GM20431 (cell line): Measurements from ENCODE around the gene PYCR2.

ENCODE experiments used
- in situ Hi-C: fragments of 300-500 bp; cut with MseI, MboI; formaldehyde crosslinking; loops from one replicate; pipeline ENCODE4 v1.15.0; 2020; ENCODE audit warnings: low sequenced_read_pairs; ENCODE audit not compliant: unreplicated experiment

Gene PYCR2

GRCh38 chr1:225926551-225927113 is 2.6 kb upstream of the PYCR2 start:
- in situ Hi-C loops, result no loop called here

DNA sequence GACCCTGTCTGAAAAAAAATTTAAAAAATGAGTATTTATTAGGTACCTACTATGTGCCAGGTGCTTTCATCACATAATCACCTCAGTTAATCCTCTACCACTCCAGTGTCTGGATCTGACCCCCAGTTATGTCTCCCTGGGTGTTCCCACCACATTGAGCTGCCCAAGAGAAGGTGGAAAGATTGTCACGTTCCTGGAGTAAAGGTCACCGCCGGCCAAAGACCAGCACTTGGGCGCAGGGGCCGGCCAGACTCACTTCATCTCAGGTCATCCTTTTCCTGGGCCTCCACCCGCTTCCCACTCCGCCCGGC is 714 bp downstream of the PYCR2 start:
- in situ Hi-C loops, result no loop called here

DNA sequence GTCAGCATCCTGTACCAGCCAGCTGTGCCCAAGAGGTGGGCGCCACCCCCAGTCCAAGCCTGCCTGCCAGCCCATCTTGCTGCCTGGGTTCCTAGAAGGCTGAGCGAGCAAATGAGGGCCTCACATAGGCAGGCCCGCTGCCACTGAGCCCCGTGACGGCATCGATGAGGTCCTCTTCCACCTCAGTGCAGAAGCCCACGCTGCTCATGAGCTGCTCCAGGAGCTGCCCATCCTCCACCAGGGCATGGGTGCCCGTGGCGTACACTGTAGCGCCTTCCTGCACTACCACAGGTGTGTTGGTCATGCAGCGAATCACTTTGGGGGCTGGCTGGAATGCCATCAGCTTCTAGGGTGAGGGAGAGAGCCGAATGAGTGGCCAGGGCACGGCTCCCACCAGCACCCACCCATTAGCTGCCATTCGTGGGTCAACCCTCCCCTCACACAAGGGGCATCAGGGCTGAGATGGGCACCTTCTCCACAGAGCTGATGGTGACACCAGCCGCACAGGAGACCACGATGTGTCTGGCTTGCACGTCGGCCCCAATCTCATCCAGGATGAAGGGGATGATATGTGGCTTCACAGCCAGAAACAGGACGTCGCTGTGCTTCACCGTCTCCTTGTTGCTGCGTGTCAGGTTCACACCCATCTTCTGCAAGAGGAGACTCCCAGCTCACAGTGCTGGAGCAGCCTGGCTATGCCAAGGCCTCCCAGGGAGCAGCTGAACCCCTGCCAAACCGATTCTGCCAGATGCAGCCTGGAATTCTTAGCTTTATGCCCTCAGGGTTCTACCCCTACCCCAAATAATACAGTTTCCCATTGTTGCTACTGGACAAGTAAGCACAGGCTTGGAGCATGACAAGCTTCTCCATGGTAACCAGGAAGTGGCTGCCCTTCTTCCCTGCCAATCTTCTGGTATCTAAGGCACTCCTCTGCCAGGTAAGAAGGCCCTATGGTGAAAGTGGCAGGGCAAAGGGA is 2.0 kb downstream of the PYCR2 start:
- in situ Hi-C loops, result no loop called here

- in situ Hi-C loops, result no loop called here
Observed at GRCh38 chr1:225919906-225920305, 4.1 kb downstream of the PYCR2 start.

- in situ Hi-C loops, result no loop called here
Observed at GRCh38 chr1:225918280-225918679, 5.8 kb downstream of the PYCR2 start.

- in situ Hi-C loops, result no loop called here
Observed at GRCh38 chr1:225917536-225917935, 6.5 kb downstream of the PYCR2 start.

DNA sequence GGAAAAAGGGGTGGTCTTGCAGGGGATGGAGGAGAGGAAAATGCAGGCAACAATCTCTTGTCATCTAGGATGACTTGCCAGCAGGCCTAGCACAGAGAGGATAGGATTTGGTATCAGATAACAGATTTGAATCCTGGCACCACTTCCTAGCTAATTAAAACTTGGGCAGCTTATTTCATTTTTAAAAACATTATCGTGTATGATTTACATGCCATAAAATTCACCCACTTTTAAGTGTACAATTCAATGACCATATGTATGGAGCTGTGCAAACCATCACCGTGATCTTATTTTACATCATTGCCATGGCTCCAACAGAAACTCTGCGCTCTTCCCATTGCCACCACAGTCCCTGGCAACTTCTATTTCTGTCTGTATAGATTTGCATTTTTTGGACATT is 6.9 kb downstream of the PYCR2 start:
- in situ Hi-C loops, result no loop called here

GRCh38 chr1:225915538-225915991 is 8.5 kb downstream of the PYCR2 start:
- in situ Hi-C loops, result no loop called here

DNA sequence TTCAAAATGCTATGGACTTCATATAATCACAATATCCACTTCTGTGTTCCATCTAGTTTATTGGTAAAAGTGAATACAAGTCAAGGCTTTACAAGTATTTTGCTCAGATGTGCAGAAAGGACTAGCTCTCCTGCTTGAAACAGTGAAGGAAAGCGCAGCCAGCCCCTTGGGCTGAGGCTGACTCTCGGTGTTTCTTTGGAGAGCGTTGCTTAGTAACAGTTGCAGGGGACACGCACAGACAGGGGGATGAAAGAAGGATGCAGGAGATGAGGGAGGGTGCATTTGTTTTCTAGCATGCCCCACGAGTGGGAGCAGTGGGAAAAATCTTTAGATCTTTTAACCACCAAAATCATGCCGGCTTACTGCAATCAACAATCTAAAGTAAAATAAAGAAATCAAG is 9.1 kb downstream of the PYCR2 start:
- in situ Hi-C loops, result no loop called here

- in situ Hi-C loops, result no loop called here
Observed at GRCh38 chr1:225914391-225914790, 9.7 kb downstream of the PYCR2 start.

DNA sequence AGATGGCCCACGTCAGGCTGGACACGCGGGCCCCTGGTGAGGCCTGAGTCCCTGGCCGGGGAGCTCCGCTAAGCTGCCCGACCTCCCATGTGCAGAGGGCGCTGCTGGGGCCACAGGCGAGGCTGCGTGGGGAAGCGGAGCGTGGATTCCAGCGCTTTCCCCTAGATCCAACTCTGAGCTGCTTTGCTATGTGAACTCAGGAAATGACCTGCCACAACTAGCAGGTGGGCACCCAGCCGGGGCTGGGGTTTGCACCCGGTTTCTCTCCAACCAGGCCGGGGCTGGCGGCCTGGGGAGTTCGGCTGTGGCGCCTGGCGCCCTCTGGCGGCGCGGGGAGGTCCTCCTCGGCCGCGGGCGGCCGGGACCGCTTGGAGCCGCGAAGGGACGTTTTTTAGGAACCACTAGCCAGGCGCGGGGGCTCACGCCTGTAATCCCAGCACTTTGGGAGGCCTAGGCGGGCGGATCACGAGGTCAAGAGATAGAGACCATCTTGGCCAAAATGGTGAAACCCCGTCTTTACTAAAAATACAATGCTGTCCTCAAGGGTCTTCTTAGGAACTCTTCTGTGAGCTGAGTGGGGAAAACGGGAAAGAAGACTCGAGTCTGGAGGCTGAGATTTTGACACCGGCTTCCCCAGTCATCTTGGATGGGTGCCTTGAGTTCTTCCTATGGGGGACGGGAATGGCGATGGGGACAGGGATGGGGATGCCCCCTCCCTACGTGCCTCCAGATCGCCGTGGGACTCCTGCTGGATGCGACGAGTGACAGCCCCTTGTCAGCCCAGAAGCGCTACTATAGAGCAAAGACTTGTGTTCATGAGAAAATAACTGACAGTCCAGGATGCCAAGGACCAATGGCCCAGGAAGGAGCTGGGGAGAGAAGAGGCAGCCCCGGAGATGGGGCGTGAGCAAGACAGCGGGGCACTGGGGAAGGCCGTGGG is 12.6 kb downstream of the PYCR2 start:
- in situ Hi-C loops, result no loop called here

- in situ Hi-C loops, result no loop called here
Observed at GRCh38 chr1:225909477-225909876, 14.6 kb downstream of the PYCR2 start.

DNA sequence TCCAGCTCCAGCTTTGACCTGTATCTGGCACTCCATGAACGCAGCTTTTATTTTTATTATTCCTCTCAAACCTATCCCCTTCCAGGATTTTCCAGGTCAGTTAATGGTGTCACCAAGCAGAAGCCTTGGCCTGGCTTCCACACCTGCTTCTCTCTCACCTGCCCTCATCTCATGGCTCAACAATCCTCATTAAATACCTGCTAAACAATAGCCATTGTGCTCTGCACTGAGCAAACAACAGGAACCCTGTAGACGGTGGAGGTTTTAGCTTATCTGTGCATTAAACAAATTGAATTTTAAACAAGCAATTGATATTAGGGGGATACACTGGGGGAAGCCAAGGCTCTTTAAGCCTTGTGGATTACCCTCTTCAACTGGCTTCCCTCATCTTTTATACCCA is 15.3 kb downstream of the PYCR2 start:
- in situ Hi-C loops, result no loop called here

- in situ Hi-C loops, result no loop called here
Observed at GRCh38 chr1:225908013-225908640, 15.9 kb downstream of the PYCR2 start.

DNA sequence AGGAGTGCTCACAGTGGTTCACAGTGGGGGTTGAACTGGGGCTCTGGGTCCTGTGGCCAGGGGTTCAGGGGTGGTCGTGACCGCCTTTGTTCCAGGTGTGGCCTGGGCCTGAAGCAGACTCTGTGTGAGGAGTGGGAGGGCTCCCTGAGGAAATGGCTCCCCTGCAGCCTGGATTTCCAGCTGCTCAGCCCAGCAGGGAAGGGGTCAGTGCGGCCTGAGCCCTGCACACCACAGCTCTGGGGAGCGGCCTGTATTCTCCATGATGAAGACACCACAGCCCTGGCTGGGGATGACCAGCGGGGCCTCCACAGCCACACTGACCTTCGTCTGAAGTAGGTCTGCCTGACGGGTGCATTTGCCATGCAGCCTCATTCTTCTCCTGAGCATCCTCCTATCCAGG is 16.7 kb downstream of the PYCR2 start:
- in situ Hi-C loops, result no loop called here

GRCh38 chr1:225906467-225906866 is 17.6 kb downstream of the PYCR2 start:
- in situ Hi-C loops, result no loop called here

GRCh38 chr1:225903623-225904022 is 20.4 kb downstream of the PYCR2 start:
- in situ Hi-C loops, result no loop called here

DNA sequence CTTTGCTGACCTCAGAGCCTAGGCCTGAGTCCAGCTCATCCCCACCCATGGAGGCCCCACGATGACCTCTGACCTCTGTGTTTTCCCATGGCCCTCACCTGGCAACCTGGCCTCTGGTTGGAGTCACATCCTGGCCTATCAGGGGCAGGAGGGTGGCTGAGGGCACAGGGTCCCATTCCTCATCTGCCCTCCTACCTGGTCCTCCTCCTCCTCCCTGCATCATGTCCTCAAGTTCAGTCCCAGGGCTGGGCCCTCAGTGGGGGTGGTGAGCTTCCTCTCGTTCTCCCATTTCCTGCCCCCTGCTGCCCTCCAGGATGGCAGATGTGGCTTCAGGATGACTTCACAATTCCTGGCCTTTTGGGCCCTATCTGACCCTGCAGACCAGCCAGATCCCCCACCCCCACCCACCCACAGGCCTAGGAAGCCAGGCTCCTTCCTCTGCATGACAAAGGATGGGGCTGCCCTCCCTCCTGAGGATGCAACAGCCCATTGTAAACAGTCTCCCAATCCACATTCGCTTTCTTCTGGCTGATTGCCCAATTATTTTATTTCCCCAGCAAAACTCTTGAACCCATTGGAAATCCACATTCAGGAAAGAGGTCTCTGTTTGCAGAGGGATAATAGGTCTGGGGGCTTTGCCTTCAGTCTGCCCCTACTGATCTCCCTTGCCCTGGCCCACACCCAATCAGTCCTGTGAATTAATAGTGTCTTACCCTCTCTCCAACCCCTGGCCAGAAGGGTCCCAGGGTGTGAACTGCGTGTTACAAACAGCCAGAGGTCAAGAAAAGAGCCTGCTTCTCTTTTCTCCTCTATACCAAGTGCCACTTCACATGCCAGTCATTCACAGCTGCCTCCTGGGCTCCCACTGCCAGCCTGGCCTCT is 24.8 kb downstream of the PYCR2 start:
- in situ Hi-C loops, result no loop called here
